Ishikawa (cell line): ENCODE data around the gene FAM83G.

Experiments used
- CEBPB ChIP-seq: IDR thresholded peaks from 2 replicates; pipeline ENCODE4 v1.6.1; 2012
- CREB1 ChIP-seq: IDR thresholded peaks from 2 replicates; pipeline ENCODE4 v1.6.1; 2012; ENCODE audit warnings: low read depth
- EGR1 ChIP-seq: IDR thresholded peaks from 2 replicates; pipeline ENCODE4 v1.6.1; 2012
- EP300 ChIP-seq: IDR thresholded peaks from 2 replicates; pipeline ENCODE4 v1.6.1; 2012; ENCODE audit warnings: borderline replicate concordance
- FOXM1 ChIP-seq: IDR thresholded peaks from 2 replicates; pipeline ENCODE4 v1.6.1; 2012; ENCODE audit warnings: low read depth, borderline replicate concordance
- MAX ChIP-seq: IDR thresholded peaks from 2 replicates; pipeline ENCODE4 v1.6.1; 2012
- NFIC ChIP-seq: IDR thresholded peaks from 2 replicates; pipeline ENCODE4 v1.6.1; 2012
- RAD21 ChIP-seq: IDR thresholded peaks from 2 replicates; pipeline ENCODE4 v1.6.1; 2012; ENCODE audit warnings: low read depth
- REST ChIP-seq: IDR thresholded peaks from 2 replicates; pipeline ENCODE4 v1.6.1; 2012; ENCODE audit warnings: low read depth, mild to moderate bottlenecking
- TAF1 ChIP-seq: IDR thresholded peaks from 2 replicates; pipeline ENCODE4 v1.6.1; 2012; ENCODE audit warnings: low read depth, mild to moderate bottlenecking
- TCF12 ChIP-seq: IDR thresholded peaks from 2 replicates; pipeline ENCODE4 v1.6.1; 2012; ENCODE audit warnings: low read depth
- TEAD4 ChIP-seq: IDR thresholded peaks from 2 replicates; pipeline ENCODE4 v1.6.1; 2012
- USF1 ChIP-seq: IDR thresholded peaks from 2 replicates; pipeline ENCODE4 v1.6.1; 2012
- YY1 ChIP-seq: IDR thresholded peaks from 2 replicates; pipeline ENCODE4 v1.6.1; 2012; ENCODE audit warnings: low read depth
- ZBTB7A ChIP-seq: IDR thresholded peaks from 2 replicates; pipeline ENCODE4 v1.6.1; 2012; ENCODE audit warnings: low read depth

The FAM83G gene

GRCh38 chr17:19022747-19023146 is 18.2 kb upstream of the FAM83G start:
- TF ChIP-seq FOXM1 (no peak), USF1 (no peak), MAX (no peak), NFIC (no peak), RAD21 (no peak), REST (no peak), CEBPB (no peak), TCF12 (no peak), EGR1 (no peak), TAF1 (no peak), CREB1 (no peak), ZBTB7A (no peak), EP300 (no peak), YY1 (no peak)

GRCh38 chr17:19022128-19022527 is 17.6 kb upstream of the FAM83G start:
- TF ChIP-seq TEAD4 (no peak), CEBPB (no peak), MAX (no peak), ZBTB7A (no peak), EGR1 (no peak), TCF12 (no peak)

GRCh38 chr17:19021622-19022083 is 17.1 kb upstream of the FAM83G start:
- no peak for TF ChIP-seq CREB1
- TF ChIP-seq USF1: no peak
- TF ChIP-seq YY1: no peak
- no peak for TF ChIP-seq TCF12
- TF ChIP-seq REST: no peak
- TF ChIP-seq FOXM1: no peak
- no peak for TF ChIP-seq CEBPB
- no peak; the same call in 1 of the 2 replicates for TF ChIP-seq ZBTB7A
- no peak for TF ChIP-seq EP300
- no peak for TF ChIP-seq EGR1
- TF ChIP-seq MAX: no peak
- TF ChIP-seq TAF1: no peak
- TF ChIP-seq TEAD4: no peak
- TF ChIP-seq RAD21: no peak
- no peak for TF ChIP-seq NFIC

- TF ChIP-seq RAD21: no peak
- TF ChIP-seq TAF1: no peak
- TF ChIP-seq CREB1: no peak
- TF ChIP-seq FOXM1: no peak
These were observed 15.5 kb upstream of the FAM83G start for GRCh38 chr17:19020016-19020415.

GRCh38 chr17:19019041-19019941 is 14.7 kb upstream of the FAM83G start:
- TF ChIP-seq CEBPB (no peak), EGR1 (no peak), TEAD4 (no peak), FOXM1 (no peak), REST (no peak)
